ENCODE measurements around the gene FCHSD1. TPM values are rescaled to one million over a fixed set of nuclear protein-coding genes. Genes with fewer than 3 reads are reported as not detected.

FCHSD1 gene
- total RNA-seq, 2 experiments from 2014 or later: 31.9 to 55.3 TPM

DNA sequence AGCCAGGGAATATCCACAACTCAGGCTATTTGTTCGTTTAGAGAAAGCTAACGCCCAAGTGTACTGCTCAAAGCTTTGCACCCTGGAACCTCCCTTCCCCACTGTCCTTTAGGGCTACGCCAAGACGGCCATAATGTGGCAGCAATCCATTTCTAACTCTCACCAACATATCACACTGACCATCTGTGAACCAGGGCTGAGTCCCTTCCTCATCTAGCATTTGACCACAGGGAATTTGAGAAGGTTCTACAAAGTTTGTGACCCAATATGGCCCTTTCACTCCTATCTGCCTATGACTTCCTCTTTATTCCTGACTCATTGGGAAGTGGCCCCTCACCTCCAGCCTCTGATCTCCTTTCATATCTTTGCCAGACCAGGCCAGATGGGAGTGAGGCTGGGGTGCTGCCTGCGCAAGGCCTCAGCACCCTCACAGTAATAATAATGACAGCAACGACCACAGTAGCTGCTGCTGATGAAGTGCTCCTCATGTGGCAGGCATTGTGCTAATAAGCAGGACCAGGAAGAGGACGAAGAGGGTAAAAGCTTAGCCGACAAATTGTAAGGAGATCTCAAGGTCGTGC, 40.2 kb upstream of the FCHSD1 start:
- no peak for DNase-seq (ENCODE audit: low spot score)
- H3K9me3 ChIP-seq (ENCODE audit: low read length): no peaks in the 10 kb centered on the region
- BruUV-seq (replicated peaks): no TSS peak
- intact Hi-C loops (cut with micrococcal nuclease; ENCODE audit: unreplicated experiment): loop anchor here (5.0 kb wide), 2 partner anchors 99 to 136 kb away; no protein-coding TSS in a partner anchor
- no peak overlapping the region; the same call in 1 of the 2 replicates for H2AFZ ChIP-seq (ENCODE audit: low read length)
- H3K4me1 ChIP-seq (ENCODE audit: insufficient read depth, low read length, poor library complexity, severe bottlenecking): peaks cover 16% of the 10 kb centered on the region
- H3K4me2 ChIP-seq (ENCODE audit: low read length): no peak overlapping the region
- no peaks in the 10 kb centered on the region for H4K20me1 ChIP-seq (ENCODE audit: insufficient read depth, low read length)
- no peak overlapping the region for H3K27ac ChIP-seq (ENCODE audit: low read depth, low read length, poor library complexity, severe bottlenecking)
- CTCF ChIA-PET (ENCODE audit: unreplicated experiment): interaction anchor here (0.6 to 2.2 kb wide), 9 partner anchors 10 to 460 kb away, joined by 3 to 16 read pairs (median 3); no protein-coding TSS in a partner anchor
- no peak for TF ChIP-seq EZH2phosphoT487 (IDR thresholded peaks at IDR 0.05; ENCODE audit: borderline replicate concordance, low read depth, low read length)
- TF ChIP-seq, protein P1, sequence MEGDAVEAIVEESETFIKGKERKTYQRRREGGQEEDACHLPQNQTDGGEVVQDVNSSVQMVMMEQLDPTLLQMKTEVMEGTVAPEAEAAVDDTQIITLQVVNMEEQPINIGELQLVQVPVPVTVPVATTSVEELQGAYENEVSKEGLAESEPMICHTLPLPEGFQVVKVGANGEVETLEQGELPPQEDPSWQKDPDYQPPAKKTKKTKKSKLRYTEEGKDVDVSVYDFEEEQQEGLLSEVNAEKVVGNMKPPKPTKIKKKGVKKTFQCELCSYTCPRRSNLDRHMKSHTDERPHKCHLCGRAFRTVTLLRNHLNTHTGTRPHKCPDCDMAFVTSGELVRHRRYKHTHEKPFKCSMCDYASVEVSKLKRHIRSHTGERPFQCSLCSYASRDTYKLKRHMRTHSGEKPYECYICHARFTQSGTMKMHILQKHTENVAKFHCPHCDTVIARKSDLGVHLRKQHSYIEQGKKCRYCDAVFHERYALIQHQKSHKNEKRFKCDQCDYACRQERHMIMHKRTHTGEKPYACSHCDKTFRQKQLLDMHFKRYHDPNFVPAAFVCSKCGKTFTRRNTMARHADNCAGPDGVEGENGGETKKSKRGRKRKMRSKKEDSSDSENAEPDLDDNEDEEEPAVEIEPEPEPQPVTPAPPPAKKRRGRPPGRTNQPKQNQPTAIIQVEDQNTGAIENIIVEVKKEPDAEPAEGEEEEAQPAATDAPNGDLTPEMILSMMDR (conservative IDR thresholded peaks at IDR 0.05; ENCODE audit: low read length): no peak
- H3K36me3 ChIP-seq (ENCODE audit: insufficient read depth, low read length): no peaks in the 10 kb centered on the region
- H3K79me2 ChIP-seq (ENCODE audit: insufficient read depth, low read depth, low read length): no peaks in the 10 kb centered on the region
- POLR2A ChIA-PET: interaction anchor here (0.6 to 1.3 kb wide), 3 partner anchors 20 to 270 kb away, joined by 3 to 7 read pairs (median 4); no protein-coding TSS in a partner anchor
- H3K9me2 ChIP-seq (ENCODE audit: insufficient read depth, low read length): no peaks in the 10 kb centered on the region
- no peak overlapping the region for H3K4me3 ChIP-seq (ENCODE audit: low read depth, low read length, poor library complexity, severe bottlenecking)

DNA sequence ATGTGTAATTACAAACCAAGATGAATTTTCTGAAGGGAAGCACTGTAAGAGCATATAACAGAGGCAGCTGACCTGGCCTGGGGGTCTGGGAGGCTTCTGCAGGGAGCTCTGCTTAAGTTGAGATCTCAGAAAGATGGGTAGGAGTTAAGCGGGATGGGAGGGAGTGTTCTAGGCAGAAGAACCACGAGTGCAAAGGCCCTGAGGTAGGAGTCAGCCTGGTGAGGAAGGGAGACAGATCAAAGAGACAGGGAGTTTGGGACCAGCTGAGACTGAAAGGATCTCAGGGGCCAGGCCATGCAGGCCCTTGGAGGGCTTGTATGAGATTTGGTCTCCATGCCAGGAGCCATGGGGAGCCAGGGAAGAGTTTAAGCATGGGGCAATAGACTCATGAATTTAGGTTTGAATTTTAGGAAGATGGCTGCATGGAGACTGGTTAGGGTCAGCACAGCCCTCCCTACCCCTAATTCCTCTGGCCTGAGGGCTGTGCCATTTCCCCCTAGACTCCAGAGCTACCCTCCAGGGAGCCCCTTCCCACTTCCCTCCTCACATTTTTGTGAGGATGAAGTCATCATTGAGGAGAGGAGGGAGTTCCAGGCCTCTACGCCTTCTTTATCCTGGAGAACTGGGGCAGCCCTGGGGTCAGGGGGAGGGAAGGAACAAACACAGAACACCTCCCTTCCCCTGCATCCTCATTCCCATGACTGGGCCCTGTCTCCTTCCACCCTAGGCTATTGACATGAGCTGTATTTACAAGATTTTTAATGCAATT, 35.6 kb upstream of the FCHSD1 start:
- H3K79me2 ChIP-seq (ENCODE audit: insufficient read depth, low read depth, low read length): no peaks in the 10 kb centered on the region
- no peak for DNase-seq (ENCODE audit: low spot score)
- ChIA-PET CTCF (ENCODE audit: unreplicated experiment) (no interaction called here), POLR2A (no interaction called here)
- H3K9me2 ChIP-seq (ENCODE audit: insufficient read depth, low read length): no peaks in the 10 kb centered on the region
- no peaks in the 10 kb centered on the region for H4K20me1 ChIP-seq (ENCODE audit: insufficient read depth, low read length)
- H2AFZ ChIP-seq (ENCODE audit: low read length): no peak overlapping the region
- TF ChIP-seq, protein P1 (conservative IDR thresholded peaks at IDR 0.05; ENCODE audit: low read length): no peak
- no peak for TF ChIP-seq EZH2phosphoT487 (IDR thresholded peaks at IDR 0.05; ENCODE audit: borderline replicate concordance, low read depth, low read length)
- no TSS peak for BruUV-seq (replicated peaks)
- H3K9me3 ChIP-seq (ENCODE audit: low read length): no peaks in the 10 kb centered on the region
- H3K4me3 ChIP-seq (ENCODE audit: low read depth, low read length, poor library complexity, severe bottlenecking): no peak overlapping the region
- intact Hi-C loops (cut with micrococcal nuclease; ENCODE audit: unreplicated experiment): no loop called here
- H3K4me2 ChIP-seq (ENCODE audit: low read length): no peak overlapping the region
- peaks cover 6% of the 10 kb centered on the region for H3K4me1 ChIP-seq (ENCODE audit: insufficient read depth, low read length, poor library complexity, severe bottlenecking)
- H3K27ac ChIP-seq (ENCODE audit: low read depth, low read length, poor library complexity, severe bottlenecking): no peak overlapping the region
- H3K36me3 ChIP-seq (ENCODE audit: insufficient read depth, low read length): no peaks in the 10 kb centered on the region

DNA sequence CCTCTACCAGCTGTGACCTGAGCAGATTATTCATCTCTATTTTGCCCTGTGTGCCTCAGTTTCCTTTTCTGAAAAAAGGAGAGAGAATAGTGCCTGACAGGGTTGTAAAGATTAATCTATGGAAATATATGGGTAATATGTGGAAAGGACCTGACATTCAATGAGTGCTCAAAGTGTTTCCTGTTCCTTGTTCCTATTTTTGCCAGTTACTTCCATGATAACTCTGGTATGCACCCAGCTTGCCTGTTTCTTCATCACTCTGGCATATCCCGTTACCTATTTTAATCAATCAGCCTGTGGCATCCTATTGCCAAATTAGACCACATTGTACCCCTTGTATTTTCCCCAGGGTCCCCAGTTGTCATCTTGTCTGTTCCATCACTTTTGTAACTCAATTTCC, 34.4 kb upstream of the FCHSD1 start:
- CTCF ChIA-PET (ENCODE audit: unreplicated experiment): no interaction called here
- POLR2A ChIA-PET: no interaction called here
- intact Hi-C loops (cut with micrococcal nuclease; ENCODE audit: unreplicated experiment): no loop called here
- no peak overlapping the region for H3K27ac ChIP-seq (ENCODE audit: low read depth, low read length, poor library complexity, severe bottlenecking)
- no peak overlapping the region for H3K4me3 ChIP-seq (ENCODE audit: low read depth, low read length, poor library complexity, severe bottlenecking)
- no peak overlapping the region for H2AFZ ChIP-seq (ENCODE audit: low read length)
- DNase-seq (ENCODE audit: low spot score): no peak
- H4K20me1 ChIP-seq (ENCODE audit: insufficient read depth, low read length): no peaks in the 10 kb centered on the region
- H3K4me1 ChIP-seq (ENCODE audit: insufficient read depth, low read length, poor library complexity, severe bottlenecking): peaks cover 5% of the 10 kb centered on the region
- no peak overlapping the region for H3K4me2 ChIP-seq (ENCODE audit: low read length)
- H3K9me2 ChIP-seq (ENCODE audit: insufficient read depth, low read length): no peaks in the 10 kb centered on the region
- H3K79me2 ChIP-seq (ENCODE audit: insufficient read depth, low read depth, low read length): no peaks in the 10 kb centered on the region
- no peaks in the 10 kb centered on the region for H3K9me3 ChIP-seq (ENCODE audit: low read length)
- no TSS peak for BruUV-seq (replicated peaks)
- no peaks in the 10 kb centered on the region for H3K36me3 ChIP-seq (ENCODE audit: insufficient read depth, low read length)
- TF ChIP-seq, protein P1 (conservative IDR thresholded peaks at IDR 0.05; ENCODE audit: low read length): no peak
- no peak for TF ChIP-seq EZH2phosphoT487 (IDR thresholded peaks at IDR 0.05; ENCODE audit: borderline replicate concordance, low read depth, low read length)

Measured in OCI-LY7 (cell line).